Skin epidermis (tissue), 12 donors: ENCODE measurements around the gene PSTPIP1.
A peak's percentile ranks its signal among the peaks of the same experiment; 100 is the strongest.

Experiments used
- H3K27ac ChIP-seq, 21 experiments: fragments of 200-600 bp; sonication (generic) in 11 of 21; one replicate each; pipeline ENCODE4 v1.5.0; 2020; ENCODE audit warnings: mild to moderate bottlenecking in 3 of 21, inconsistent platforms in 2 of 21, moderate library complexity in 2 of 21
- H3K4me3 ChIP-seq, 7 experiments: fragments of 200-600 bp; sonication (generic) in 2 of 7; one replicate each; pipeline ENCODE4 v1.5.0; 2020; ENCODE audit warnings: inconsistent platforms in 2 of 7, mild to moderate bottlenecking in 2 of 7, moderate library complexity in 1 of 7

Gene PSTPIP1

DNA sequence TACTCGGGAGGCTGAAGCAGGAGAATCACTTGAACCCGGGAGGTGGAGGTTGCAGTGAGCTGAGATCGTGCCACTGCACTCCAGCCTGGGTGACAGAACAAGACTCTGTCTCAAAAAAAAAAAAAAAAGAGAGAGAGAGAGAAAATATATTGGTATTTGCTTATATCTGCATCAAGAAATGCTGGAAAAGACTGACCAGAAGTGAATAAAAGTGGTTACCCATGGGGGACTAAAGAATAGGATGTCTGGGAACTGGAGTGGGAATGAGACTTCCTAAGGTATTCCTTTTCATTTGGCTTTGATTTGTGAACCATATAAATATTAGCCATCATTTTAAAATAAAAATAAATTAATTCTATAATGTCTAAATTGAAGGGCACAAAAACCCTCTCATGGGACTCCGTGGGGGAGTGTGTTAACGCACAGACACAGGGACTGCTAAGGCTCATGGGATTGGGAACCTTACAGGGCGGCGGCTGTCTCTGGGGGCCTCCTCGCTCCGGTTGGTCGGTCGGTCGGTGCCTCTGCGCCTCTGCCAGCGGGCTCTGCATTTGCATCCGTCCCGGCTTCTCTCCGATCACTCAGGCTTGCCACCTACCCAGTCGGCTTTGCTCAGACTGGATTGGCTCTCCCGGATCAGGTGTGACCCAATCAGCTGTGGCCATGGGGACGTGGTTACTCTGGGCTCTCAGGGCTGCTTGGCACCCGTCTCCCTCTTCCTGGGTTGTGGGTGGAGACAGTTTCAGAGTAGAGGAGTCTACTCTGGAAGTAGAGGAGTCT lies 88.6 kb downstream of the PSTPIP1 start:
- Histone ChIP-seq H3K27ac (peak overlapping the region in 3 of 21 experiments; percentile 16 to 53 (median 29)), H3K4me3 (peak overlapping the region in 4 of 7 experiments; percentile 1 to 29 (median 14))

DNA sequence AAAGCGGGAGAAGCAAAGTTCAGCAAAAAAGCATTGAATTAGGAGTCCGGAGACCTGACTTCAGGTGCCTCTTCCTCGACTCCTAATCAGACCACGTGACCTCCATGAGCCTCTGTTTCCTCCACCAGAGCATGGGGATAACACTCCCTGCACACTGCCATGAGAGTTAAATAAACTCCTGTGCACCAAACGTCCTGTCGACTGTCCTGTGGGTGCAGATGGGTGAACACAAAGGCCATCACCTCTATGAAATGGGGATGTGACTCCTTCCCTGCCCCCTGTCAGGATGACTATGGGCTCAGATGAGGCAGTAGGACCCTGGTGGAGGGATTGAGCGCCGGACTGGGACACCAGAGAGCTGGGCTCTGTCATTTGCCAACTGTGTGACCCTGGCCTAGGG lies 89.5 kb downstream of the PSTPIP1 start:
- H3K27ac ChIP-seq: no peak overlapping the region
- no peak overlapping the region for H3K4me3 ChIP-seq

DNA sequence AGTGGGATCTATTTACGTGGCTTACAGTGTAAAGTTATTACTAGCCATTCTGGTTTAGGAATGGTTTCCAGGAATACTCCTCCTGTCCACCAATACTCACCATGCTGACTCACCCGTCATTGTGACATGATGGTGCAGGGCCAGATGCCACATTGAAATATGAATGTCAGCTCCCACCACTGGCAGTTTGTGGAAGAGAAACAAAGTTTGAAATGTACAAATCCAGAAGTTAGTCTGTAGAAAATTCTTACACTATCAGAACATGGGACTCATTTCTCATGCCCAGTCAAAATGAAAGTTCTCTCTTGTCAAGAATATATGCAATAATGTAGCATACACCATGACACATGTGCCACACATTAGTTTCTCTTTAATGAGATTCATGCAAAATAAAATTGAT lies 90.4 kb downstream of the PSTPIP1 start:
- Histone ChIP-seq H3K4me3 (no peak overlapping the region), H3K27ac (no peak overlapping the region)
